ENCODE results near the gene ZNF513. TPM values are rescaled to one million over a fixed set of nuclear protein-coding genes. Genes with fewer than 3 reads are reported as not detected.

The ZNF513 gene
- polyA plus RNA-seq, 1 donor (not counting 4 experiments of a cell fraction or from before 2014, with no cell fraction given) = 8.9 TPM

DNA sequence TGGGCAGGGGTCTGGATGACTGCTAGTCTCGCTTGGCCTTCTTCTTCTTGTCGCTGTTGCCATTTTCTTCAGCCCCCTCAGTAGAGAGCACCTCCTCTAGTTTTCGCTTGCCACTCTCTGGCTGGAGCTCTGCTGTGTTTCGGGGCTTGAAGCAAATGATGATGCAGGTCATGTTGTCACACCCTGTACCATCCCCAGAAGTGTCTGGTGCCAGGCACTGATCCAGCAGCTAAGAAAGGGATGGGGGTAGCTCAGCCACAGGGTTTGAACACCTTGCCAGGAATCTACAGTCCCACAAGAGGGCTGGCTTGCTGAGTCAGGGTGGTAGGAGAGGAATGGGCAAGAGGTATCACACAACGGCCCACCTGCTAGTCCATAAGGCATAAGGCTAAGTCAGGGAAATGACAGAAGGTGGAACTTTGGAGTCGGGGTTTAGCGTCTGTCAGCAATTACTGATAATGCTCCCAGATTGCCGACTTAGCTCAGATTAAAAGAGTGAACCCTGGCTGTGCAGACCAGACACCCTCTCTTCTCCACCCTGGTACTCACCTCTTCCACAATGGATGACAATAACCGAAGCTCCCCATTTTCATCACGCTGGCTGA, 1.1 kb upstream of the ZNF513 start:
- Histone ChIP-seq H2AFZ (ENCODE audit: control insufficient read depth, low read length) (no peak overlapping the region), H3K9me1 (ENCODE audit: control insufficient read depth, extremely low read depth, insufficient read depth, low read length) (no peaks in the 10 kb centered on the region), H3K27me3 (ENCODE audit: control insufficient read depth, extremely low read depth, insufficient read depth, low read length) (no peaks in the 10 kb centered on the region), H3K9me3 (ENCODE audit: control insufficient read depth, low read depth, low read length) (no peaks in the 10 kb centered on the region), H3K36me3 (ENCODE audit: control insufficient read depth in 2 of 2, extremely low read depth in 1 of 2, insufficient read depth in 2 of 2, low read length in 2 of 2) (peaks cover 37 to 47% of the 10 kb centered on the region in 2 experiments), H3K4me2 (ENCODE audit: control insufficient read depth, extremely low read depth, insufficient read depth, low read depth, low read length) (peak overlapping the region; percentile 88), H3K4me3 (ENCODE audit: control insufficient read depth in 2 of 3, extremely low read depth in 1 of 3, insufficient read depth in 2 of 3, low read depth in 1 of 3, low read length in 3 of 3) (no peak overlapping the region), H4K20me1 (ENCODE audit: control insufficient read depth, extremely low read depth, insufficient read depth, low read length) (peaks cover 3% of the 10 kb centered on the region), H3K27ac (ENCODE audit: control insufficient read depth, insufficient read depth, low read length) (peak overlapping the region; percentile 86), H3K79me2 (ENCODE audit: control insufficient read depth, insufficient read depth, low read length) (peaks cover 30% of the 10 kb centered on the region), H3K9ac (ENCODE audit: control insufficient read depth, extremely low read depth, insufficient read depth, low read length) (peak overlapping the region; percentile 91), H3K4me1 (ENCODE audit: control insufficient read depth, extremely low read depth, insufficient read depth, low read length) (peaks cover 22% of the 10 kb centered on the region)
- no peak for TF ChIP-seq EZH2 (IDR thresholded peaks at IDR 0.05; ENCODE audit: low read length)
- TF ChIP-seq, protein P1, sequence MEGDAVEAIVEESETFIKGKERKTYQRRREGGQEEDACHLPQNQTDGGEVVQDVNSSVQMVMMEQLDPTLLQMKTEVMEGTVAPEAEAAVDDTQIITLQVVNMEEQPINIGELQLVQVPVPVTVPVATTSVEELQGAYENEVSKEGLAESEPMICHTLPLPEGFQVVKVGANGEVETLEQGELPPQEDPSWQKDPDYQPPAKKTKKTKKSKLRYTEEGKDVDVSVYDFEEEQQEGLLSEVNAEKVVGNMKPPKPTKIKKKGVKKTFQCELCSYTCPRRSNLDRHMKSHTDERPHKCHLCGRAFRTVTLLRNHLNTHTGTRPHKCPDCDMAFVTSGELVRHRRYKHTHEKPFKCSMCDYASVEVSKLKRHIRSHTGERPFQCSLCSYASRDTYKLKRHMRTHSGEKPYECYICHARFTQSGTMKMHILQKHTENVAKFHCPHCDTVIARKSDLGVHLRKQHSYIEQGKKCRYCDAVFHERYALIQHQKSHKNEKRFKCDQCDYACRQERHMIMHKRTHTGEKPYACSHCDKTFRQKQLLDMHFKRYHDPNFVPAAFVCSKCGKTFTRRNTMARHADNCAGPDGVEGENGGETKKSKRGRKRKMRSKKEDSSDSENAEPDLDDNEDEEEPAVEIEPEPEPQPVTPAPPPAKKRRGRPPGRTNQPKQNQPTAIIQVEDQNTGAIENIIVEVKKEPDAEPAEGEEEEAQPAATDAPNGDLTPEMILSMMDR (optimal IDR thresholded peaks at IDR 0.05 in 1 of 3, IDR thresholded peaks at IDR 0.05 in 1 of 3, conservative IDR thresholded peaks at IDR 0.05 in 1 of 3; ENCODE audit: extremely low read depth in 1 of 3, insufficient read depth in 2 of 3, low read length in 3 of 3) = no peak
- DNase-seq (ENCODE audit: low read depth, low spot score) = no peak
- peak; percentile 17 for FAIRE-seq
- dilution Hi-C loops (cut with MboI; ENCODE audit: extremely low pct_ligation_motif_present, low sequenced_read_pairs) = no loop called here

DNA sequence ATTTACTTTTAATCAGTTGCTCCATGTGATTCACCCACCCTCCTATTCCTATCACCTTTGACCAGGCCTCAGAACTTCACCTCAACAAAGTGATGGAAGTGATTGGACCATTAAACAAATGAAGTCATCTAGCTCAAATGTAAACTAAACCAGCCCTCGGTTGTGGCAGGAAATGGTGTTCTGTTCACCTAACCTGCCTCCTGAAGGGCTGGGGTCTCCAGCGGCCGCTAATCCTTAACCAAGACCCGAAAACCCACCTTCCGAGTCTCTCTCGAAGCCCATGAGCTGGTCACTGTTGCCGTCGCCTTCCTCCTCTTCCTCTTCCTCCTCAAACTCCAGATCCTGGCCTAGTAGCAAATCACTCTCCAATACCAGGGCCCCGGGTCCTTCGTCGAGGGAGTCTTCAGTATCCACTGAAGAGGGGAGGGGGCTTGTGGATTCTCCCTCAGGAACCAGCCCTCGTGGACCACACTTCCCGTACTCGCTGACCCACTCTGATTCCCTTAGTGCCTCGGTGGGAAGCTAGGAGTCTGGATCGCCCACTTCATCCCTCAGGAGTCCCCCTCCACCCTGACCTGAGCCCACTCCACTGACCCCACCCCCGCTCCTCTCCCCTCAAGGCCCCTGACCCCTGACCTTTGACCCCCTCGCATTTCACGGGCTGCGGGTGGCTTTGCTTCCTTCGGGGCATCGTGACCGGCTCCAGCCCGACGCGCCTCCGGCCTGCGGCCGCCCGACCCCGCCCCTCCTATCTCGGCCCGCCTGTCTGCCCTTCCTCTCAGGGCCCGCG, 503 bp downstream of the ZNF513 start:
- peak overlapping the region; percentile 86 for H3K27ac ChIP-seq (ENCODE audit: control insufficient read depth, insufficient read depth, low read length)
- no peaks in the 10 kb centered on the region for H3K9me3 ChIP-seq (ENCODE audit: control insufficient read depth, low read depth, low read length)
- TF ChIP-seq, protein P1 (optimal IDR thresholded peaks at IDR 0.05 in 1 of 3, IDR thresholded peaks at IDR 0.05 in 1 of 3, conservative IDR thresholded peaks at IDR 0.05 in 1 of 3; ENCODE audit: extremely low read depth in 1 of 3, insufficient read depth in 2 of 3, low read length in 3 of 3) = no peak
- TF ChIP-seq EZH2 (IDR thresholded peaks at IDR 0.05; ENCODE audit: low read length) = no peak
- dilution Hi-C loops (cut with MboI; ENCODE audit: extremely low pct_ligation_motif_present, low sequenced_read_pairs) = no loop called here
- DNase-seq (ENCODE audit: low read depth, low spot score) (no peak), FAIRE-seq (peak; percentile 23)
- H4K20me1 ChIP-seq (ENCODE audit: control insufficient read depth, extremely low read depth, insufficient read depth, low read length) = peaks cover 3% of the 10 kb centered on the region
- peak overlapping the region; percentile 91 for H3K9ac ChIP-seq (ENCODE audit: control insufficient read depth, extremely low read depth, insufficient read depth, low read length)
- no peaks in the 10 kb centered on the region for H3K9me1 ChIP-seq (ENCODE audit: control insufficient read depth, extremely low read depth, insufficient read depth, low read length)
- H3K27me3 ChIP-seq (ENCODE audit: control insufficient read depth, extremely low read depth, insufficient read depth, low read length) = no peaks in the 10 kb centered on the region
- H3K79me2 ChIP-seq (ENCODE audit: control insufficient read depth, insufficient read depth, low read length) = peaks cover 29% of the 10 kb centered on the region
- H3K36me3 ChIP-seq (ENCODE audit: control insufficient read depth in 2 of 2, extremely low read depth in 1 of 2, insufficient read depth in 2 of 2, low read length in 2 of 2) = peaks cover 46 to 50% of the 10 kb centered on the region in 2 experiments
- H2AFZ ChIP-seq (ENCODE audit: control insufficient read depth, low read length) = peak overlapping the region; percentile 10
- peak overlapping the region; percentile 75 to 94 (median 94) for H3K4me3 ChIP-seq (ENCODE audit: control insufficient read depth in 2 of 3, extremely low read depth in 1 of 3, insufficient read depth in 2 of 3, low read depth in 1 of 3, low read length in 3 of 3)
- peaks cover 22% of the 10 kb centered on the region for H3K4me1 ChIP-seq (ENCODE audit: control insufficient read depth, extremely low read depth, insufficient read depth, low read length)
- peak overlapping the region; percentile 88 for H3K4me2 ChIP-seq (ENCODE audit: control insufficient read depth, extremely low read depth, insufficient read depth, low read depth, low read length)

Data from keratinocyte (primary cell).